OCI-LY7 (cell line): Measurements from ENCODE around the gene TXNL4B.

Experiments
- CTCF ChIP-seq: fragments of 200-600 bp; sonication (generic); conservative IDR thresholded peaks from 2 replicates; pipeline ENCODE4 v1.5.1; 2014; ENCODE audit warnings: mild to moderate bottlenecking, antibody characterized with exemption, low read length, moderate library complexity, mixed read lengths
- EZH2phosphoT487 ChIP-seq: fragments of 200-600 bp; sonication (generic); IDR thresholded peaks from 2 replicates; pipeline ENCODE4 v1.6.1; 2018; ENCODE audit warnings: low read depth, borderline replicate concordance, mild to moderate bottlenecking, mixed run types, antibody characterized with exemption, low read length, moderate library complexity, mixed read lengths

DNA sequence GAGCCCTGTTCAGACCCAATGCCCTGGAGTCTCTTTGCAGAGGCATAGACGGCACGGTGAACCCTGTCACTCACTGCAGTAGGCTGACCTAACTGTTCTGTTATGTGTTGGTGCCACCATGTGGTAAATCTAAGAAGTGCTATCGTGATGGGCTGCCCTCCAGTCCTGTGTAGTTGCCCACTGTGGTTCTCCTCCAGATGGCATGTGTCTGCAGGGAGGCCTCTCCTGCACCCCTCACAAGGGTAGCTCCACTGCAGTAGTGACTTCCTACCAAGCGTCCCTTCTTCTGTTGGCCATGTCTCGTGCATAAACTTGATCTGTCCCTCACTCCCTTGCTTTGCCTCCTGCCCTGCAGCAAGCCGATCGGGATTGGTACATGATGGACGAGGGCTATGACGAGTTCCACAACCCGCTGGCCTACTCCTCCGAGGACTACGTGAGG, 6.0 kb upstream of the TXNL4B start:
- peak; percentile 78 for TF ChIP-seq CTCF
- TF ChIP-seq EZH2phosphoT487 = no peak
